Pancreas (tissue), 10 donors: ENCODE results near the gene ZNF326. TPM values are rescaled to one million over a fixed set of nuclear protein-coding genes. Genes with fewer than 3 reads are reported as not detected.

Experiments used
- ATAC-seq, 4 donors: fragments of 200-7000 bp; cut with Tn5 transposase; one replicate each; pipeline versions ENCODE4 v1.8.0 to v1.9.1; 2020; ENCODE audit warnings: mild to moderate bottlenecking in 4 of 4, moderate library complexity in 4 of 4
- DNase-seq, 6 donors: peaks; one replicate each; pipeline ENCODE4 v3.0.0-alpha.2; 2020
- FAIRE-seq: peaks from 2 replicates; lab custom pipeline; 2012; peaks lifted over from hg19 to GRCh38; lab: Jason Lieb, UNC
- H3K27ac ChIP-seq, 4 donors: fragments of 200-600 bp; sonication (generic); 1 replicate in 3 of 4; 2 replicates in 1 of 4; pipeline versions ENCODE4 v1.5.0 to v1.8.0; 2020
- H3K27me3 ChIP-seq, 4 donors: fragments of 200-600 bp; one replicate each; pipeline ENCODE4 v1.8.0; 2021
- H3K36me3 ChIP-seq, 3 donors: fragments of 200-600 bp; sonication (generic) in 1 of 3; one replicate each; pipeline versions ENCODE4 v1.5.0 to v1.8.0; 2020 to 2021
- H3K4me1 ChIP-seq, 3 donors: fragments of 200-600 bp; one replicate each; pipeline ENCODE4 v1.8.0; 2021
- H3K4me3 ChIP-seq, 4 donors: fragments of 200-600 bp; sonication (generic) in 2 of 4; one replicate each; pipeline versions ENCODE4 v1.5.0 to v1.8.0; 2020 to 2021
- H3K9me3 ChIP-seq, 4 donors: fragments of 200-600 bp; one replicate each; pipeline ENCODE4 v1.8.0; 2021
- CTCF ChIP-seq, 4 donors: fragments of 200-600 bp; sonication (generic) in 3 of 4; IDR thresholded peaks; one replicate each; pipeline versions ENCODE4 v1.5.0 to v1.8.0; 2021; ENCODE audit warnings: antibody characterized with exemption in 4 of 4
- WGBS, 2 donors: extraction: QIAGEN DNeasy Blood & Tissue Kit; methylation state at CpG; one replicate each; pipeline ENCODE4 v1.1.7; 2013; 5-methylcytosine and 5-hydroxymethylcytosine counted together
- intact Hi-C, 3 donors: fragments of 100-400 bp; cut with DNase I; formaldehyde crosslinking; loops; one replicate each; pipeline versions ENCODE4 v1.11.1 to v1.14.2; 2022
- polyA plus RNA-seq, 2 donors: library from polyadenylated mRNA; stranded (reverse); fragments of 200-250 nt; gene quantifications; one replicate each; pipeline ENCODE4 v1.2.3, GENCODE V29; 2013
- total RNA-seq, 6 donors: library from RNA; stranded (reverse); fragmentation: NEBNext Ultra II Directional in 4 of 6; extraction: Animal tissue kit (Norgen Biotek cat#: 25700) in 4 of 6; gene quantifications; one replicate each; pipeline versions ENCODE4 v1.2.1 to v1.2.4, GENCODE V29; 2021 to 2023
- donor health status: healthy with polysubstance abuse.
- donor health status: DM: no; HTN: no; CAD: no; lungs with moderate emphysema.
- donor health status: DM: no; HTN: no; CAD: no.
- donor health status: control.
- donor health status: control.
- donor health status: Bipolar disorder and iron deficiency.
- donor health status: DM: yes; HTN: yes; CAD: no.
- donor health status: DM: no; HTN: no; CAD: no.
- donor health status: DM: no; HTN: no; CAD: no.
- donor health status: DM: yes; HTN: yes; CAD: no.

ZNF326 gene
- total and polyA plus RNA-seq, 8 donors: 8.8 to 14.8 (median 10.6) TPM

- H3K36me3 ChIP-seq: no peaks in the 10 kb centered on the region
- H3K4me1 ChIP-seq: no peaks in the 10 kb centered on the region
- ATAC-seq (no peak), FAIRE-seq (no peak), DNase-seq (no peak)
- no peak for TF ChIP-seq CTCF (IDR thresholded peaks at IDR 0.05)
- intact Hi-C loops: no loop called here
- WGBS, 2 donors: 72 to 75% methylated on average over 4 of the region's 4 CpGs
- H3K27ac ChIP-seq: no peak overlapping the region
- no peaks in the 10 kb centered on the region for H3K9me3 ChIP-seq
- H3K4me3 ChIP-seq: no peak overlapping the region
- no peaks in the 10 kb centered on the region for H3K27me3 ChIP-seq
Observed at GRCh38 chr1:89965193-89965768, 29.6 kb upstream of the ZNF326 start.

GRCh38 chr1:89966656-89967055 lies 28.3 kb upstream of the ZNF326 start:
- Histone ChIP-seq H3K36me3 (no peaks in the 10 kb centered on the region), H3K4me3 (no peak overlapping the region), H3K9me3 (no peaks in the 10 kb centered on the region), H3K4me1 (no peaks in the 10 kb centered on the region), H3K27me3 (no peaks in the 10 kb centered on the region), H3K27ac (no peak overlapping the region)
- FAIRE-seq: no peak
- intact Hi-C loops: no loop called here
- WGBS, 2 donors: 71 to 74% methylated on average over 5 of the region's 5 CpGs
- no peak for ATAC-seq
- TF ChIP-seq CTCF (IDR thresholded peaks at IDR 0.05): no peak
- DNase-seq: no peak

- intact Hi-C loops: no loop called here
- WGBS, 2 donors: 79 to 85% methylated on average over 1 of the region's 1 CpG
Observed at GRCh38 chr1:89971600-89971999, 23.3 kb upstream of the ZNF326 start.

GRCh38 chr1:89972024-89972423 lies 22.9 kb upstream of the ZNF326 start:
- no peak for TF ChIP-seq CTCF (IDR thresholded peaks at IDR 0.05)
- no peak for FAIRE-seq
- DNase-seq: no peak
- Histone ChIP-seq H3K4me3 (no peak overlapping the region), H3K27me3 (no peaks in the 10 kb centered on the region), H3K27ac (no peak overlapping the region), H3K4me1 (no peaks in the 10 kb centered on the region), H3K9me3 (no peaks in the 10 kb centered on the region), H3K36me3 (no peaks in the 10 kb centered on the region)
- ATAC-seq: no peak
- intact Hi-C loops: no loop called here

More at GRCh38 chr1:89971600-89971999, 23.3 kb upstream of the ZNF326 start:
- no peaks in the 10 kb centered on the region for H3K36me3 ChIP-seq
- H3K27me3 ChIP-seq: no peaks in the 10 kb centered on the region
- no peaks in the 10 kb centered on the region for H3K4me1 ChIP-seq
- no peaks in the 10 kb centered on the region for H3K9me3 ChIP-seq
- no peak for ATAC-seq
- H3K27ac ChIP-seq: no peak overlapping the region
- no peak for TF ChIP-seq CTCF (IDR thresholded peaks at IDR 0.05)
- no peak for DNase-seq
- FAIRE-seq: no peak
- H3K4me3 ChIP-seq: no peak overlapping the region

GRCh38 chr1:89973471-89974127 lies 21.3 kb upstream of the ZNF326 start:
- intact Hi-C loops: no loop called here
- H3K4me1 ChIP-seq: no peaks in the 10 kb centered on the region
- no peaks in the 10 kb centered on the region for H3K27me3 ChIP-seq
- TF ChIP-seq CTCF (IDR thresholded peaks at IDR 0.05): no peak
- DNase-seq (no peak), FAIRE-seq (no peak), ATAC-seq (no peak)
- no peak overlapping the region for H3K27ac ChIP-seq
- no peak overlapping the region for H3K4me3 ChIP-seq
- WGBS, 2 donors: 92 to 93% methylated on average over 8 of the region's 8 CpGs
- H3K36me3 ChIP-seq: no peaks in the 10 kb centered on the region
- no peaks in the 10 kb centered on the region for H3K9me3 ChIP-seq
